NCI-H446 treated with DMSO at 0.1 percent for 48 hours (cell line): ENCODE results near the gene RETREG3.

Experiments used
- DNase-seq: peaks from one replicate; lab custom pipeline; 2025; lab: John Stamatoyannopoulos, UW

The RETREG3 gene

GRCh38 chr17:42531455-42532354, 77.5 kb downstream of the RETREG3 start:
- no peak for DNase-seq

- DNase-seq, result no peak
These were observed 78.2 kb downstream of the RETREG3 start for GRCh38 chr17:42530952-42531454.
